ENCODE data around the gene IFI27L2. TPM values are rescaled to one million over a fixed set of nuclear protein-coding genes. Genes with fewer than 3 reads are reported as not detected.

Gene IFI27L2
- total RNA-seq, 1 donor from 2014 or later = 28.2 TPM

DNA sequence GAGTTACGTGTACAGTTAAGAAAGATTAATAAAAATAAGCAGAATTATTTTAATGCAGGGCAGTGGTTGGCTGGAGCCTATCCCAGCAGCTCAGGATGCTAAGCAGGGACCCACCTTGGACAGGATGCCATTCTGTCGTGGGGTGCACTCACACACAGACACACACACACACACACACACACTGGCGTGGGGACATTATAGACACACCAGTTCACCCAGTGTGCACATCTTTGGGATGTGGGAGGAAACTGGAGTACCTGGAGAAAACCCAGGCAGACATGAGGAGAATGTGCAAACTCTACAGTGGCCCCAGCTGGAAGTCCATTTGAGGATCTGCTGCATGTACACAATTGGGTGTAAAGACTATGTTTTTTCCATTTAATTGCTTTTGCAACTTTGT, 12.8 kb upstream of the IFI27L2 start:
- no peaks in the 10 kb centered on the region for H3K4me1 Mint-ChIP-seq (ENCODE audit: unreplicated experiment)
- H3K9me3 Mint-ChIP-seq = no peaks in the 10 kb centered on the region
- peaks cover 3% of the 10 kb centered on the region for H3K27me3 Mint-ChIP-seq
- H3K4me3 Mint-ChIP-seq = no peak overlapping the region
- H3K27ac Mint-ChIP-seq = no peak overlapping the region
- TF ChIP-seq, protein P1, sequence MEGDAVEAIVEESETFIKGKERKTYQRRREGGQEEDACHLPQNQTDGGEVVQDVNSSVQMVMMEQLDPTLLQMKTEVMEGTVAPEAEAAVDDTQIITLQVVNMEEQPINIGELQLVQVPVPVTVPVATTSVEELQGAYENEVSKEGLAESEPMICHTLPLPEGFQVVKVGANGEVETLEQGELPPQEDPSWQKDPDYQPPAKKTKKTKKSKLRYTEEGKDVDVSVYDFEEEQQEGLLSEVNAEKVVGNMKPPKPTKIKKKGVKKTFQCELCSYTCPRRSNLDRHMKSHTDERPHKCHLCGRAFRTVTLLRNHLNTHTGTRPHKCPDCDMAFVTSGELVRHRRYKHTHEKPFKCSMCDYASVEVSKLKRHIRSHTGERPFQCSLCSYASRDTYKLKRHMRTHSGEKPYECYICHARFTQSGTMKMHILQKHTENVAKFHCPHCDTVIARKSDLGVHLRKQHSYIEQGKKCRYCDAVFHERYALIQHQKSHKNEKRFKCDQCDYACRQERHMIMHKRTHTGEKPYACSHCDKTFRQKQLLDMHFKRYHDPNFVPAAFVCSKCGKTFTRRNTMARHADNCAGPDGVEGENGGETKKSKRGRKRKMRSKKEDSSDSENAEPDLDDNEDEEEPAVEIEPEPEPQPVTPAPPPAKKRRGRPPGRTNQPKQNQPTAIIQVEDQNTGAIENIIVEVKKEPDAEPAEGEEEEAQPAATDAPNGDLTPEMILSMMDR (conservative IDR thresholded peaks at IDR 0.05) = no peak
- H3K36me3 Mint-ChIP-seq = no peaks in the 10 kb centered on the region
- no peak for DNase-seq (ENCODE audit: extremely low spot score, unreplicated experiment)

DNA sequence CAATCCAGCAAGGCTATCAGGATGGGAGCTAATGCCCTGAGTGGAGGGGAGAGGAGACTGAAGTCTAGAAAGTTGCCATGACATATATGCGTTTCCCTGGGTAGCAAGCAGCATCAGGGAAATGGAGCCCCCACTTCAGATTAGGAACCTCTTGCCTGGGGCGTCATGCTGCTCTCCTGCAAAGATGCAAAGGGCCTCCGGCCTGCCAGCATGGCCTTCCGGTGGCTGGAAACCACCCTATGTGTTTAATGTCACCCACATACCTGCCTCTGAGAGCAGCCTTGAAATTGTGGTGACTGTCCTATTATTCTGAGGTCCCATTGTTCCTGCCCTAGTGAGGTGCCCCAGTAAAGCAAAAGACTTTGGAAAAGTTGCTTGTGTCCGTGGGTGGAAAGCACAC, 10.0 kb upstream of the IFI27L2 start:
- Mint-ChIP-seq H3K27me3 (peaks cover 16% of the 10 kb centered on the region), H3K27ac (no peak overlapping the region), H3K36me3 (no peaks in the 10 kb centered on the region), H3K4me3 (no peak overlapping the region), H3K9me3 (no peaks in the 10 kb centered on the region), H3K4me1 (ENCODE audit: unreplicated experiment) (no peaks in the 10 kb centered on the region)
- no peak for DNase-seq (ENCODE audit: extremely low spot score, unreplicated experiment)
- TF ChIP-seq, protein P1 (conservative IDR thresholded peaks at IDR 0.05) = no peak

DNA sequence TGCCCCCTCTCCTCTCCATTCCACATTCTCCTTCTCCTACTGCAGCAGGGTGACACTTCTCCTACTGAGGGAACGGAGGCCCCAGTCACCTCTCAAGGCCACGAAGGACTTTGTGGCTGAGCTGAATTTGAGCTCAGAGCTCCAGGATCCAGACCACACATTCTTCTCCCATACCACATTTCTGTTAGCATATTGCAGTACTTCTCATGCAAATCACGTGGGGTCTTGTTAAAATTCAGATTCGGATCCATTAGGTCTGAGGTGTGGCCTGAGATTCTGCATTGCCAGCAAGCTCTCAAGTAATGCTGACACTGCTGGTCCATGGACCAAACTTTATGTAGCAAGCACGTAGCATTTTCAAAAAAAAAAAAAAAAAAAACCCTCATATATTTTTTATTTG, 9.6 kb upstream of the IFI27L2 start:
- no peaks in the 10 kb centered on the region for H3K9me3 Mint-ChIP-seq
- H3K27ac Mint-ChIP-seq = no peak overlapping the region
- H3K27me3 Mint-ChIP-seq = peaks cover 16% of the 10 kb centered on the region
- no peaks in the 10 kb centered on the region for H3K36me3 Mint-ChIP-seq
- DNase-seq (ENCODE audit: extremely low spot score, unreplicated experiment) = no peak
- TF ChIP-seq, protein P1 (conservative IDR thresholded peaks at IDR 0.05) = no peak
- H3K4me1 Mint-ChIP-seq (ENCODE audit: unreplicated experiment) = no peaks in the 10 kb centered on the region
- H3K4me3 Mint-ChIP-seq = no peak overlapping the region

DNA sequence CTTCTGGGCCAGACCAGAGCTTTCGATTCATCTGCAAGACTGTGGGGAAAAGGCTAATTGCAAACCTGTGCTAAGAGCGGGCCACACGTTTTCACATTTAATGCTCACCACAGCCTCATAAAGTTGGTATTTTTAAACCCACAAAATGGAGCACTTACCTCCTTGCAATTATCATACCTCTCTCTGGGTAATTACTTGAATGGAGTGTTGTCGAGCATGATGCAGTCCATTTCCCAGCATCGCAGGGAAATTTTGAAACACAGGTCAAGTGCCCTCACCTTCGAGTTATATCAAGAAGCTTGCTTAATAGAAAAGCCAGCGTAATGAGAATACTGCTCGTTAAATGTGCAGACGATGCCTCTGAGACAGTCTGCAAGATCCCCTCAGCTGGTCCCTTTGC, 8.8 kb upstream of the IFI27L2 start:
- H3K27ac Mint-ChIP-seq = no peak overlapping the region
- no peak for DNase-seq (ENCODE audit: extremely low spot score, unreplicated experiment)
- no peak overlapping the region for H3K4me3 Mint-ChIP-seq
- TF ChIP-seq, protein P1 (conservative IDR thresholded peaks at IDR 0.05) = no peak
- no peaks in the 10 kb centered on the region for H3K9me3 Mint-ChIP-seq
- peaks cover 16% of the 10 kb centered on the region for H3K27me3 Mint-ChIP-seq
- H3K36me3 Mint-ChIP-seq = no peaks in the 10 kb centered on the region
- no peaks in the 10 kb centered on the region for H3K4me1 Mint-ChIP-seq (ENCODE audit: unreplicated experiment)

DNA sequence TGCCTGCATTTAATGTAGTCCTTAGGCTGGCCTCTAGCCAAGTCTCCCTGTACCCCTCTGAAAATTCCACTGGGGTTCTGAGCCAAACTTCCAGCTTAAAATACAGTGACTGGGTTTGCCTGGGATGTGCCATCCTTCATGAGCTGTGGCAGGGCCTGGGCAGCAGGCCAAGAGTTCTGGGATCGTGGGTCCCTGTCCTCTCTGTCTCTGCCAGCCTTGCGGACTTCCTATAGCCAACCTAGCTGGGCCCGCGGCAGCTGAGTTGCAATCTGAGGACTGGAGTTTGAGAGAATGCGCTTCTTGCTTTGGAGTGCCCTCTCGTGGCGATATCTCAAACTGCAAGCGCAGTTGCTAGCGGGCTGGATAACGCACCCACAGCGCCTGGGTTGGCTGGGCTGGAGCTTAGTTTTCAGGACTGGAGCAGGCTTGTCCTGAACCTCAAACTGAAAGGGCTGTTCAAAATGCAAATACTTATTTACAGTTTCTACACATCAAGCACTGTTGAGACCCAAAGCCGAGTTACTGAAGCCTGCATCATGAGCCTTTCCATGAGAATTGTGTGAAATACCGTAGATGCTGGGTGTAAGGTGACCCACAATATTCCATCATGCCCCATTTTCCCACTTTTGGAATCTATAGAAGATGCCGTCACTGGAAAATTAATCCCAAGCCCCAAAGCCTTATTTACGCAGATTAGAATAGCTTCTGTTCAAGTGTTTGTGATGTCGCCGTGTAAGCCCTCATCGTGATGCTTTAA, 7.3 kb upstream of the IFI27L2 start:
- H3K27me3 Mint-ChIP-seq = peaks cover 16% of the 10 kb centered on the region

More for the DNA sequence above, 7.3 kb upstream of the IFI27L2 start:
- no peak overlapping the region for H3K4me3 Mint-ChIP-seq
- no peaks in the 10 kb centered on the region for H3K9me3 Mint-ChIP-seq
- TF ChIP-seq, protein P1 (conservative IDR thresholded peaks at IDR 0.05) = peak; percentile 96
- H3K4me1 Mint-ChIP-seq (ENCODE audit: unreplicated experiment) = no peaks in the 10 kb centered on the region
- H3K27ac Mint-ChIP-seq = no peak overlapping the region
- H3K36me3 Mint-ChIP-seq = no peaks in the 10 kb centered on the region
- DNase-seq (ENCODE audit: extremely low spot score, unreplicated experiment) = peak; percentile 85
